ENCODE measurements around the gene ANKFN1.

ANKFN1 gene

DNA sequence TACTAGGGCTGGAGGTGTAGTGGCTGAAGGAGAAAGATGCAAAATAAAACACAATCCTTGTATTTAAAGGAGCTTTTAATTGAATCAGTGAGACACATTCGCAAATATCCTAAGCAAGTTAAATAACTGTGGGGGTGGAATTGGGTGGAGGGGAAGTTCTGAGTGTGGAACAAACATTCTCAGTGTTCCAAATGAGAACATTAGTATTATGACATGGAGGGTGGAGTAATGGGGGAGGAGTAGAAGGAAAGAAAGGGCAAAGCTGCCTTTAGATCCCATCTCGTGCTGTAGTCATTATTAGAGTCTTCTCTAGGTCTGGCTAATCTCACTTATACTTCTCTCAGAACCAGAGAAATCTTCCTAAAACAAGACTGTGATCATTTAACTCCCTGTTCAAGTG, 169.7 kb downstream of the ANKFN1 start:
- TF ChIP-seq, protein P1, sequence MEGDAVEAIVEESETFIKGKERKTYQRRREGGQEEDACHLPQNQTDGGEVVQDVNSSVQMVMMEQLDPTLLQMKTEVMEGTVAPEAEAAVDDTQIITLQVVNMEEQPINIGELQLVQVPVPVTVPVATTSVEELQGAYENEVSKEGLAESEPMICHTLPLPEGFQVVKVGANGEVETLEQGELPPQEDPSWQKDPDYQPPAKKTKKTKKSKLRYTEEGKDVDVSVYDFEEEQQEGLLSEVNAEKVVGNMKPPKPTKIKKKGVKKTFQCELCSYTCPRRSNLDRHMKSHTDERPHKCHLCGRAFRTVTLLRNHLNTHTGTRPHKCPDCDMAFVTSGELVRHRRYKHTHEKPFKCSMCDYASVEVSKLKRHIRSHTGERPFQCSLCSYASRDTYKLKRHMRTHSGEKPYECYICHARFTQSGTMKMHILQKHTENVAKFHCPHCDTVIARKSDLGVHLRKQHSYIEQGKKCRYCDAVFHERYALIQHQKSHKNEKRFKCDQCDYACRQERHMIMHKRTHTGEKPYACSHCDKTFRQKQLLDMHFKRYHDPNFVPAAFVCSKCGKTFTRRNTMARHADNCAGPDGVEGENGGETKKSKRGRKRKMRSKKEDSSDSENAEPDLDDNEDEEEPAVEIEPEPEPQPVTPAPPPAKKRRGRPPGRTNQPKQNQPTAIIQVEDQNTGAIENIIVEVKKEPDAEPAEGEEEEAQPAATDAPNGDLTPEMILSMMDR (IDR thresholded peaks at IDR 0.05) = no peak
- no peak for DNase-seq
- H3K4me3 ChIP-seq = no peak overlapping the region
- H3K9me3 ChIP-seq = no peaks in the 10 kb centered on the region
- intact Hi-C loops (cut with DNase I; ENCODE audit: low total_unique reads) = no loop called here
- H3K27ac ChIP-seq = no peak overlapping the region
- no peaks in the 10 kb centered on the region for H3K36me3 ChIP-seq
- no peaks in the 10 kb centered on the region for H3K27me3 ChIP-seq
- H3K4me1 ChIP-seq = no peaks in the 10 kb centered on the region

DNA sequence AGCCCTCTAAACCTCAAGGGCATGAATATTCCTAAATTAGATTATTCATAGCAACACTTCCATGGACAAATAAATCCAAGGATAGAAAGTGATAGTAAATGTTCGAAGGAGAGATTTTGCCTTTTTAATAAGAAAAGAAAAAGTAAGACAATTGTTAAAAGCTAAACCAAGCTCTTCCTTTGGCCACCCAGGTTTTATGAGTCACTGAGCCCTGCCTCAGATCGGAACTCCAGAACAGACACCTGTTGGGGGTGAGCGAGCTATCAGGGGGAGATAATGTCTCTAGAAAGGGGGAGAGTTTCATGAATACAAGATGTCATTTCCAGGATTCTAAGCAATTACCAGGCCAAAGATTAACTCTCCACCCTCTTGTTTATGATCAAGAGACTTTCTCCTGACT, 171.4 kb downstream of the ANKFN1 start:
- intact Hi-C loops (cut with DNase I; ENCODE audit: low total_unique reads) = no loop called here
- TF ChIP-seq, protein P1 (IDR thresholded peaks at IDR 0.05) = no peak
- Histone ChIP-seq H3K36me3 (no peaks in the 10 kb centered on the region), H3K4me1 (no peaks in the 10 kb centered on the region), H3K27me3 (no peaks in the 10 kb centered on the region), H3K9me3 (no peaks in the 10 kb centered on the region), H3K4me3 (no peak overlapping the region), H3K27ac (no peak overlapping the region)
- no peak for DNase-seq

DNA sequence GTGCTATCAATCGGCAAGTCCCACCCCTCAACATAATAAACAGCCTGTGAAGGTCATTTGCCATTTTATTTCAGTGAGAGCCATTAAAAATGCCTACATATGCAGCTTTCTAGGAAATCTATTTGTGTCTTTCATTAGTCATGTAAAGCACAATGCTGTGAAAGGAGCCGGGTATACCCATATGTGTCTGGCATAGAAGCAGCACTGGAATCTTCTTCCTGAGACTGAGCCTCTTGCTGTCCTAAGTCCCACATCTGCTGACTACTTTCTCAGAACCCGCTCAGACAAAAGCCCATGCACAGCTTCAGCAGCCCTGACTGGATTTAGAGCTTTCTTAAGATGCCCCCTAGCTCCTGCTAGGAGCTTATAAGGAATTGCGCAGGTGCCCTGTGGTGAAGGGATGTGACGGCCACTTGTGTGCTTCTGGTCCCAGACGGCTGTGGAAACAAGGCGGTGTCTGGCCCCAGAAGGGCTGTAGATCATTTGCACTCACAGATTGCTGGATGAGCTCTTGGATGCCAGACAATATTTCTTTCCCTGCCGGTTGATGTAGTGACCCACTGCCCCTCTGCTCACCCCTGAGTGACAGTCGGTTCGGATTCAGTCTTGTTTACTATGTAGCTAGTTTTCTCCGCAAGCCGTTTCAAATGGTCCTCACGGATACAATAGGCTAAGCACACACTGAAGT, 172.2 kb downstream of the ANKFN1 start:
- H3K4me1 ChIP-seq = no peaks in the 10 kb centered on the region
- TF ChIP-seq, protein P1 (IDR thresholded peaks at IDR 0.05) = no peak
- H3K9me3 ChIP-seq = no peaks in the 10 kb centered on the region
- no peak overlapping the region for H3K4me3 ChIP-seq
- H3K27me3 ChIP-seq = no peaks in the 10 kb centered on the region
- no peak for DNase-seq
- no peak overlapping the region for H3K27ac ChIP-seq
- intact Hi-C loops (cut with DNase I; ENCODE audit: low total_unique reads) = no loop called here
- H3K36me3 ChIP-seq = no peaks in the 10 kb centered on the region

DNA sequence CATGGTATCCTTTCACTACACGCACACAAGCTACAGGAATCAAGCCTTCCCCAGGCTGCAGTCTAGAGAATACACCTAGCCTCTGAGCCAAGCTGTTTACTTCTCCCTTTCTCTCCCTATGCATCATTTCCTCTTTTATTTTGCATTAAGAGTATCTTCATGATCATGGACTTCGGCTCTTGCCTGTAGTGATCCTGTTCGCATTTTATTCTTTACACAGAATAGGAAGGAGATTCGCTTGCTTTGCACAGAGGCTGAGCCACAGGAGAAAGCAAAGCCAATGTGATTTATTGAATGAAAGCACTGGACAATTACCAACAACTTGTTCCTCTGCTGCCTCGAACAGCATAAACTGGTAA, 172.7 kb downstream of the ANKFN1 start:
- Histone ChIP-seq H3K9me3 (no peaks in the 10 kb centered on the region), H3K4me1 (no peaks in the 10 kb centered on the region), H3K4me3 (no peak overlapping the region), H3K27me3 (no peaks in the 10 kb centered on the region), H3K27ac (no peak overlapping the region), H3K36me3 (no peaks in the 10 kb centered on the region)
- no peak for DNase-seq
- TF ChIP-seq, protein P1 (IDR thresholded peaks at IDR 0.05) = no peak
- intact Hi-C loops (cut with DNase I; ENCODE audit: low total_unique reads) = no loop called here

DNA sequence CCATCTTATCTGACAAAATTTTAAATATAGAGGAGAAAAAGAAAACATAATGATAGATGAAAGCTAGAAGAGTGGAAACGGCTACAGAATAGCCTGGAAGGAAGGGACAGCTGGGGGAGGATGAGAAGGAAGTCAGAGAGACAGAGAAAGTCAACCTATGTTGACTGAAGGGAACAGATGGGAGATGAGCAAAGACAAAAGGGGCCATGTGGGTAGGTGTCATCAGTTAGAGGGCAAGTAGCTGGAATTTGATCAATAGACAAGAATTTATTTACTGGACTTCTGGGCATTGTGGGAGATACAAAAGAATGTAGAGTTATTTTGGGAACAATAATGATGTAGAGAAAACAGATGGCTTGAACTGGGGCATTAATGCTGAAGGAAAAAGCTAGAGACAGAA, 194.4 kb downstream of the ANKFN1 start:
- Histone ChIP-seq H3K4me1 (no peaks in the 10 kb centered on the region), H3K27me3 (no peaks in the 10 kb centered on the region), H3K4me3 (no peak overlapping the region), H3K27ac (no peak overlapping the region), H3K36me3 (no peaks in the 10 kb centered on the region), H3K9me3 (peaks cover 0 to 10% (median 0%) of the 10 kb centered on the region in 3 donors)
- no peak for DNase-seq
- TF ChIP-seq, protein P1 (IDR thresholded peaks at IDR 0.05) = no peak
- intact Hi-C loops (cut with DNase I; ENCODE audit: low total_unique reads) = no loop called here

DNA sequence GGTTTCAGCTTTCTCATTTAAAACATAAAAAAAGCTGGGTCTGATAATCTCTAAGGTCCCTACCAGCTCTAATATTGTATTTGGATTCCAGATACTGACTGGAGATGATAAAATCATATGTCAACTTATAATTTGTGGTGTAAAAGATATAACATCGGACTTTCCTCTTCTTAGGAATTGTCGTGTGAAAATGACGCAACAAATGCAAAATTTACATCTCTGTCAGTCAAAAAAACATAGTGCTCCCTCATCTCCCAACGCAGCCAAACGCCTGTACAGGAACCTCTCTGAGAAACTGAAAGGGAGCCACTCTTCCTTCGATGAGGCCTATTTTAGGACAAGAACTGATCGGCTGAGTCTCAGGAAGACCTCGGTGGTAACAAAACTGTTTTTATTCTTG, 197.3 kb downstream of the ANKFN1 start:
- DNase-seq = no peak
- H3K9me3 ChIP-seq = peaks cover 0 to 9% (median 0%) of the 10 kb centered on the region in 3 donors
- H3K27me3 ChIP-seq = no peaks in the 10 kb centered on the region
- no peak overlapping the region for H3K27ac ChIP-seq
- no peaks in the 10 kb centered on the region for H3K4me1 ChIP-seq
- intact Hi-C loops (cut with DNase I; ENCODE audit: low total_unique reads) = no loop called here
- TF ChIP-seq, protein P1 (IDR thresholded peaks at IDR 0.05) = no peak
- H3K4me3 ChIP-seq = no peak overlapping the region
- no peaks in the 10 kb centered on the region for H3K36me3 ChIP-seq

All from tibial artery (tissue), 4 donors.